Islet of Langerhans (tissue), 1 donor: ENCODE data around the gene ARL13A.
"Not testable (repeated sequence)": the region's sequence is repeated elsewhere in the genome, so short reads cannot be mapped to it uniquely, and the experiment has no call there.

Source experiments
- FAIRE-seq: peaks from one replicate; lab custom pipeline; 2011; peaks lifted over from hg19 to GRCh38; lab: Jason Lieb, UNC

Gene ARL13A

DNA sequence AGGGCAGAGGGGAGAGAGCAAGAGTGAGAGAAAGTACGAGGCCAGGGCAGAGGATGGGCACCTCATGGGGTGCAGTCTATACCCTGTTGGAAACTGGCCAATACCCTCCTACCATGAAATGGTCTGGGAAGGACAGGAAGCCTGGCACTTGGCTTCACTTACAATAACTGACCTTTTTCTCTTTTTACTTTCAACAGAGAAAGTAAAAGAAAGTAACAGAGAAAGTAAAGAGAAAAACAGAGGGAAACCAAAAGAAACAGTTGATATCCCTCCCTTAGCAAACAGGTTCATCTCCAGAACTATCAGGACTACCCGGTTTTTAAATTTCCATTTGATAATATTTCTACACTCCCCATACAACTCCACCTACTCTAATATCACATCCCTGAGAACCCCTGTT lies 20.6 kb downstream of the ARL13A start:
- no peak for FAIRE-seq

DNA sequence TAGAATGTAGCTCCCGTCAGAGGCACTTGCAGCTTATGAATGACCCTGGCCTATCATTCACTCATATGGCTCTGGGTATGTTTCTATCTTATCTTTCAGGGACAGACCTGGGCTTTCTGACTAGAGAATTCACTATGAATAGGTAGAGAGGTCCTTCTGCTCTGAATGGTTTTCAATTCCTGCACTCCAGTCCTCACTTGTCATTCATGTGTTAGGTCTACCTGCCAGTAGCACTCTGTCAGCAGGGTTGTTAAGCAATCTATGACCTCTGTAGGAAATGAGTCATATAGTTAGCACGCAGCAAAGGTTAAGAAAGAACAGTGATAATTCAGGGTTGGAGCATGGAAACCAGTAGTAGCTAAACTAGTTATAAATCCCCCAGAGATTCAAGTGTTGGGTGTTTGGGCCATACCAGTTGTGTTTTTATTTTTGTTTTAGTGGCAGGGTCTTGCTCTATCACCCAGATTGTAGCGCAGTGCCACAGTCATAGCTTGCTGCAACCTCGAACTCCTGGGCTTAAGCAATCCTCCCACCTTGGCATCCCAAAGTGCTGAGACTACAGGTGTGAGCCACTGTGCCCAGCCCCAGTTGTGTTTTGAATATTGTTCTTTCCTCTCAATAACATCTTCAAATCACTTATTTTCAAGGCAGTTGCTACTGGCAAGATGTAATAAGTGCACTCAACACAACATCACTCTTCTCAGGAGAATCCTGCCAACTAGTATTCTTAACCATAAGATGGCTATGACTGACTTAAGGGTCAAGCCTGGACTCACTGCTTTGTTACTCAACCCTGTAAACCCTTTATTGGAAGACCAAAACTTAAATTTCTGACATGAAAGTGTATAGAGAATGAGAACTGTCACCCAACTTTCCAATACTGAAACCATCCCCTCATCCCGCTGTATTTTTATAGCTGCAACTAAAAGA lies 25.1 kb downstream of the ARL13A start:
- no peak for FAIRE-seq

DNA sequence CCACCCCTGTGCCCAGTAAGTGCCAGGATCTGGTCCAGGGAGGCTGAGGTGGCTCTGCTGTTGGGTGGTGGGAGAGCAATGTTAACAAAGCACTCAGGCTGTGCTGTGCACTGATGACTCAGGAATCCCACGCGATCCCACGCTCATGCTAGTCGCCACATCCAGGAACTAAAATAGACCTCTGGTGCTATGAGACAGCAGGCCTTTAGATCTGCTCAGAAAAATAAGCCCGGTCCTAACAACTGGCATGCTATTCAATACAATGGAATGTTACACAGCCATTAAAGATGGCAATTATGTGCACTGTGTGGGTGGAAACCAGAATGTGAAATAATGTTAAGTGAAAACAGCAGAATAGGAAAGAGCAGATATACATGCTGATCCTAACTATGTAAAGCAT lies 26.0 kb downstream of the ARL13A start:
- no peak for FAIRE-seq

DNA sequence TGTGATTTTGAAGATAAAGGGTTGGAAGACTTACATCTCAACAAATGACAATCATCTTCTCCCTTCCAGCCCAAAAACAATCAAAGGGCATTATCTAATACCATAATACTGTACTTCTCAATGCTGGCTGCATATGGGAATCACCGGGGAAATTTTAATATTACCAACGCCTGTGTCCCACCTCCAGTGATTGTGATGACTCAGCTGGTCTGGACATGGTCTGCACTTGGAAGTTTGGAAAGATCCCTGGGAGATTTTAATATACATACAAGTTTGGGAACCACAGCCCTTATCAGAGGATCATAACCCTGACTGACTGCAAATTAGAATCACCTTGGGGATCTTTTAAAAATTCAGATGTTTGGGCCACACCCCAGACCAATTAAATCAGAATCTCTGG lies 29.9 kb downstream of the ARL13A start:
- no peak for FAIRE-seq

DNA sequence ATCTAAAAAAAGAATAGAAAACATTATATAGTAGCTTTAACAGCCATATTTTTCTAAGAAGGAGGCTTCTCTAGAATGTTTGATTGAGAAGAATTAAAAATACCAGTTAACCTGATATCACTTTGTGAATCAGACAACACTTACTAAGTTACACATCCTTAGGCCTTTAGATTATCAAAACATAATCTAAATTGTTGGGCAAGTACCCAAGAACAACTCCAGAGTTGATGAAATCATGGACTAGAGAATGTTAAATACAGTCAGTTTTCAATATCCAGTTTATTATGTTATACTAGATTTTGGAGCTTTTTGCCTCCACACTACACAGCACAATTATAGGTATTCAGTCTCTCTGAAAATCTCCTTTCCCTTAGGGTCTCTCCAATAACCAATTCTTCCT lies 39.6 kb downstream of the ARL13A start:
- FAIRE-seq = no peak

DNA sequence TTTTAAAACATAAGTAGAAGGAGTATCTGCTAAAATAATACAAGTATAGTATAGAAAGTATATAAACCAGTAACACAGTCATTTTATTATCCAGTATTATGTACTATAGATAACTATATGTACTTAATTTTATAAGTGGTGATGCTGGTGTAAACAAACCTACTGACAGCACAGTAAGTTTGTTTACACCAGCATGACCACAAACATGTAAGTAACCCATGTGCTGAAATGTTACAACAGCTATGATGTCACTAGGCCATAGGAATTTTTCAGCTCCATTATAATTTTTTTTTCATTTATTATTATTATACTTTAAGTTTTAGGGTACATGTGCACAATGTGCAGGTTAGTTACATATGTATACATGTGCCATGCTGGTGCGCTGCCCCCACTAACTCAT lies 42.5 kb downstream of the ARL13A start:
- FAIRE-seq = not testable (repeated sequence)

DNA sequence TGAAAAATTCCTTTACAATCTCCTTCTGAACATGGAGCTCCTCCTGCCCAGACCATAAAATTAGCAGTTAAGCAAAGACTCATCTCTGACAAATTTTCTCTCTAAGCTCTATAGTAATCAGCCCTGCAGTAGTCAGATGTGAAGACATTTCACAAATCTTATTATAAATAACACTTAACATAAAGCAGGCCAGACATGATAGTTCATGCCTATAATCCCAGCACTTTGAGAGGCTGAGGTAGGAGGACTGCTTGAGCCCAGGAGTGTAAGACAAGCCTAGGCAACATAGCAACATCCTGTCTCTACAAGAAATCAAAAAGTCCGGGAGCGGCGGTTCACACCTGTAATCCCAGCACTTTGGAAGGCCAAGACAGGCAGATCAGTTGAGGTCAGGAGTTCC lies 52.5 kb downstream of the ARL13A start:
- no peak for FAIRE-seq

DNA sequence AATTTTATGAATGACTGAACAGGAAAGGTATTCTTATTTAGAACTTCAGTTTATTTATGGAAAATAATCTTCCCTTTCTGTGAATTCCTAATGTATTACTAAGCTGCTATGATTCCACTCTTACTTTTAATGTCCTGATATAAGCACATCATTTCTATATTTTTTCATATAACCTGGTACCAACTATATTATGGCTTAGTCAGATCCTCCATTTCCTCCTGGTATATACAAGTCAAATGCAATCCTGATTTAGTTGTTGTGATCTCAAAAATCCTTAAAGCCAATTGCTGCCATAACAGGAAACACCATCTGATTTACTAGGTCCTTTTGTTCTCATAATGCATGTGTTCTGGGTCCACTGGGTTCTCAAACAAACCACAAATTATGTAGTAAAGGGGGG lies 55.6 kb downstream of the ARL13A start:
- FAIRE-seq = no peak

DNA sequence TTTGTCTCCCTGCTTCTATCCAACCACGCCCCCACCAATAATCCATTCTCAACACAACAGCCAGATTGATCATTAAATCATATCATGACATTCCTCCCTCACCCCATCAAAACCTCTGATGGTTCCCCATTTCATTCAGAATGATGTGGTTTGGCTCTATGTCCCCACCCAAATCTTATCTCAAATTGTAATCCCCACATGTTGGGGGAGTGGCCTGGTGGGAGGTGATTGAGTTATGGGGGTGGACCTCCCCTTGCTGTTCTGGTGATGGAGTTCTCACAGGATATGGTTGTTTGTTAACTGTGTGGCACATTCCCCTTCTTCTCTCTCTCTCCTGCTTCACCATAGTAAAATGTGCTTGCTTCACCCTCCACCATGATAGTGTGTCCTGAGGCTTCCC lies 59.1 kb downstream of the ARL13A start:
- no peak for FAIRE-seq

DNA sequence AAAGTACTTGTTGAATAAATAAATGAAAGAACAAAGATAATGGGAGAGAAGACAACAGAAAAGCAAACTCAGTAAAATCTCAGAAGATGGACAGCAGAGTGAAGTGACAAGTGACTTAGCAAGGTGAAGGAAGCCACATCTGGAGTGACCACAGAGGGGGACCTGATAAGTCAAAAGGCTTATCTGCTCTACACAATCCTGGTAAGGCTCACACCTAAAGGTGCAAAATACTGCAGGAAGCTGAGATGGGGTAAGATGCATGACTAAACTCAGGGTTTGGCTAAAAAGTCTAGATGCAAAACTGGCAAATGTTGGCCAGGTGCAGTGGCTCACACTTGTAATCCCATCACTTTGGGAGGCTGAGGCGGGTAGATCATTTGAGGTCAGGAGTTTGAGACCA lies 60.2 kb downstream of the ARL13A start:
- FAIRE-seq = no peak

DNA sequence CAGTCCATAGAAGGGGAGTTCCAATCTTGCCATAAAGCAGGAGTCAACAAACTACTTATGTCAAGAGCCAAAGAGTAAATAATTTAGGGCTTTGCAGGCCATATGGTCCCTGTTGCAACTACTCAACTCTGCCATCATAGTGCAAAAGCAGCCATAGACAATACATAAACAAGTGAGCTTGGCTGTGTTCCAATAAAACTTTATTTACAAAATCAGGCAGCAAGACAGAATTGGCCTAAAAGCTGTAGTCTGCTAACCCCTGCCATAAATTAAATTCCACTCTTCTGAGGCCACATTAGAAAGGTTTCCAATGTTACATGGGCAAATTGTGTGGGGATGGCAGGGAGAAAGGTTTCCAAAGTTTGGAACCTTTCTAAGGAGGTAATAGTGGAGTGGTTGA lies 67.7 kb downstream of the ARL13A start:
- no peak for FAIRE-seq

DNA sequence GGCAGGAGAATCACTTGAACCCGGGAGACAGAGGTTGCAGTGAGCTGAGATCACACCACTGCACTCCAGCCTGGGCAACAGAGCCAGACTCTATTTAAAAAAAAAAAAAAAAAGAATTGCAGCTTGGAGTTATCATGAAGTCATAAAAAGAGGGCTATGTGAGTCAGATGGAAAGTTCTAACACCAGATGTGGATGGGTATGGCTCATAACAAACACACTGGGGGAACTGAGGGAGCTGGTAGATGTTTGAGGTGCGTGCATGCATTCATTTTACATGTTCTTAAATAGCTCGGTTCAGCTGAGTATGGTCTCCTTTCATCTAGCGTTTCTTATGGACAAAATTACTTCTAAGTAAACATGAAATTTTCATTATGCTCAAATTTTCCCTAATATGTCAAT lies 70.7 kb downstream of the ARL13A start:
- no peak for FAIRE-seq
